Subcutaneous adipose tissue (tissue), 4 donors: ENCODE data around the gene RABEP1. TPM values are rescaled to one million over a fixed set of nuclear protein-coding genes. Genes with fewer than 3 reads are reported as not detected.

Source experiments
- CTCF ChIP-seq: fragments of 450-650 bp; IDR thresholded peaks from one replicate; pipeline ENCODE4 v1.5.1; 2016; ENCODE audit warnings: low read depth, mild to moderate bottlenecking, control low read depth, antibody characterized with exemption, moderate library complexity
- total RNA-seq, 4 donors: library from RNA; depleted of rRNA; stranded (reverse); fragments of >200 nt; gene quantifications; one replicate each; pipeline ENCODE4 v1.1.0, GENCODE V29; 2016

RABEP1 gene
- 10 to 100 TPM; 59.5 to 72.1 (median 63.3) TPM for total RNA-seq

- no peak for TF ChIP-seq CTCF
Observed at GRCh38 chr17:5281814-5282641, at the start of gene RABEP1. RABEP1 (plus strand) TSS chr17:5282284; CDS start chr17:5282487, 203 bp downstream.

GRCh38 chr17:5234645-5235576 is 47.2 kb upstream of the RABEP1 start, which contains the start of gene SCIMP:
SCIMP (minus strand) TSS chr17:5234860; CDS start chr17:5234755, 105 bp downstream.
- TF ChIP-seq CTCF = no peak

GRCh38 chr17:5236938-5237540 is 45.0 kb upstream of the RABEP1 start:
- TF ChIP-seq CTCF = no peak

GRCh38 chr17:5237541-5238016 is 44.5 kb upstream of the RABEP1 start:
- no peak for TF ChIP-seq CTCF

- TF ChIP-seq CTCF = no peak
Observed at GRCh38 chr17:5238333-5238732, 43.8 kb upstream of the RABEP1 start.

- TF ChIP-seq CTCF = no peak
Observed at GRCh38 chr17:5241861-5242671, 40.0 kb upstream of the RABEP1 start.
